HEK293 (cell line): ENCODE results near the gene PTBP1.

ENCODE experiments used
- CTCF ChIP-seq: fragments of 450-650 bp; formaldehyde crosslinking; IDR thresholded peaks from 2 replicates; pipeline ENCODE4 v1.5.1; 2016; ENCODE audit warnings: missing biosample characterization, missing genetic modification characterization
- KLF8 ChIP-seq: fragments of 450-650 bp; formaldehyde crosslinking; IDR thresholded peaks from 2 replicates; pipeline ENCODE4 v1.5.1; 2016; ENCODE audit warnings: missing biosample characterization, missing genetic modification characterization
- REPIN1 ChIP-seq: fragments of 450-650 bp; formaldehyde crosslinking; IDR thresholded peaks from 2 replicates; pipeline ENCODE4 v1.5.1; 2017; ENCODE audit warnings: missing biosample characterization, missing genetic modification characterization, low read depth
- SALL2 ChIP-seq: fragments of 450-650 bp; formaldehyde crosslinking; IDR thresholded peaks from 2 replicates; pipeline ENCODE4 v1.5.0; 2017; ENCODE audit warnings: missing biosample characterization, mild to moderate bottlenecking, missing genetic modification characterization, borderline replicate concordance
- ZNF335 ChIP-seq: fragments of 450-650 bp; formaldehyde crosslinking; conservative IDR thresholded peaks from 2 replicates; pipeline ENCODE4 v1.5.1; 2016; ENCODE audit warnings: missing biosample characterization, missing genetic modification characterization
- ZNF513 ChIP-seq: fragments of 450-650 bp; IDR thresholded peaks from 2 replicates; pipeline ENCODE4 v1.5.1; 2018; ENCODE audit warnings: missing biosample characterization, missing genetic modification characterization
- ZNF530 ChIP-seq: fragments of 450-650 bp; formaldehyde crosslinking; IDR thresholded peaks from 2 replicates; pipeline ENCODE4 v1.5.1; 2016; ENCODE audit warnings: low read depth, missing biosample characterization, missing genetic modification characterization
- ZNF792 ChIP-seq: fragments of 450-650 bp; formaldehyde crosslinking; IDR thresholded peaks from 2 replicates; pipeline ENCODE4 v1.5.1; 2016; ENCODE audit warnings: missing biosample characterization, missing genetic modification characterization

GRCh38 chr19:784541-784940 lies 12.7 kb upstream of the PTBP1 start:
- TF ChIP-seq CTCF (tag by site-specific recombination) = no peak
- no peak for TF ChIP-seq KLF8
- TF ChIP-seq ZNF335 (tag by site-specific recombination) = no peak
- TF ChIP-seq ZNF530 (tag by site-specific recombination) = no peak
- TF ChIP-seq REPIN1 = no peak
- TF ChIP-seq ZNF792 = no peak
- no peak for TF ChIP-seq ZNF513 (tag by site-specific recombination)
- TF ChIP-seq SALL2 (tag by site-specific recombination) = no peak
